ENCODE results near the gene DHRSX. TPM values are rescaled to one million over a fixed set of nuclear protein-coding genes. Genes with fewer than 3 reads are reported as not detected.

DHRSX gene
- total and polyA plus RNA-seq, 9 of the 15 experiments (the other 6 are each of a cell fraction or from before 2014, with no cell fraction given) = 0.59 to 11.0 (median 6.2) TPM

DNA sequence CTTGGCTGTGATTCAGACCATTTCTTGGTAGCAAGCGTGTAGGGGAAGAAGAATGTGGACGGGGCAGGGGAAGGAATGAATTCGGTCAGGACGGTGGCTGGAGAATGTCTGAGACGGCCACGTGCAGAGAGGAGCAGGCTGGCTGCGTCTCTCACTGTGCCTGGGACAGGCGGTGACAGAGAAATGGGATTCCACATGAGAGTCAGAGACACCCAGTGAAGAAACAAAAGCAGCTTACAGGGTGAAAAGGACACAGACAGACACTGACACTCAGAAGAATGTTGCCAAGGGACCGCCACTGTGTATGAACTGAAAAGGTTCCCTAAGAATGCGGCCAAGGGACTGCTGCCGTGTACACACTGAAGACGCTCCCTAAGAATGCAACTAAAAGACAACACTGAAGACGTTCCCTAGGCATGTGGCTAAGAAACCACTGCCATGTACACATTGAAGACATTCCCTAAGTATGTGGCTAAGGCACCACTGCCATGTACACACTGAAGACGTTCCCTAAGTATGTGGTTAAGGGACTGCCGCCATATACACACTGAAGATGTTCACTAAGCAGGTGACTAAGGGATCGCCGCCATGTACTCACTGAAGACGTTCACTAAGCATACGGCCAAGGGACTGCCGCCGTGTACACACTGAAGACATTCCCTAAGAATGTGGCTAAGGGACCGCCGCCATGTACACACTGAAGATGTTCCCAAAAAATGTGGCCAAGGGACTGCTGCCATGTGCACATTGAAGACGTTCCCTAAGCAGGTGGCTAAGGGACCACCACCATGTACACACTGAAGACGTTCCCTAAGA, 49.1 kb downstream of the DHRSX start (continued):
- no peak for TF ChIP-seq HDAC6 (IDR thresholded peaks at IDR 0.05; ENCODE audit: low read depth, low read length)
- no peak for TF ChIP-seq ZNF696 (CRISPR knock-in tag; conservative IDR thresholded peaks at IDR 0.05)
- no peak for TF ChIP-seq RBM22 (IDR thresholded peaks at IDR 0.05; ENCODE audit: low read depth, low read length, poor library complexity, severe bottlenecking)
- TF ChIP-seq ZNF583 (CRISPR knock-in tag; IDR thresholded peaks at IDR 0.05) = no peak
- TF ChIP-seq, protein P1, sequence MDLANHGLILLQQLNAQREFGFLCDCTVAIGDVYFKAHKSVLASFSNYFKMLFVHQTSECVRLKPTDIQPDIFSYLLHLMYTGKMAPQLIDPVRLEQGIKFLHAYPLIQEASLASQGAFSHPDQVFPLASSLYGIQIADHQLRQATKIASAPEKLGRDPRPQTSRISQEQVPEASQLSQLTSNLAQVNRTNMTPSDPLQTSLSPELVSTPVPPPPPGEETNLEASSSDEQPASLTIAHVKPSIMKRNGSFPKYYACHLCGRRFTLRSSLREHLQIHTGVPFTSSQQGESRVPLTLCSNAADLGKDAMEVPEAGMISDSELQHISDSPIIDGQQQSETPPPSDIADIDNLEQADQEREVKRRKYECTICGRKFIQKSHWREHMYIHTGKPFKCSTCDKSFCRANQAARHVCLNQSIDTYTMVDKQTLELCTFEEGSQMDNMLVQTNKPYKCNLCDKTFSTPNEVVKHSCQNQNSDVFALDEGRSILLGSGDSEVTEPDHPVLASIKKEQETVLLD (IDR thresholded peaks at IDR 0.05) = no peak
- TF ChIP-seq ZNF445 (CRISPR knock-in tag; IDR thresholded peaks at IDR 0.05; ENCODE audit: low read depth) = no peak
- no peak for TF ChIP-seq CC2D1A (IDR thresholded peaks at IDR 0.05)
- TF ChIP-seq, protein P2, sequence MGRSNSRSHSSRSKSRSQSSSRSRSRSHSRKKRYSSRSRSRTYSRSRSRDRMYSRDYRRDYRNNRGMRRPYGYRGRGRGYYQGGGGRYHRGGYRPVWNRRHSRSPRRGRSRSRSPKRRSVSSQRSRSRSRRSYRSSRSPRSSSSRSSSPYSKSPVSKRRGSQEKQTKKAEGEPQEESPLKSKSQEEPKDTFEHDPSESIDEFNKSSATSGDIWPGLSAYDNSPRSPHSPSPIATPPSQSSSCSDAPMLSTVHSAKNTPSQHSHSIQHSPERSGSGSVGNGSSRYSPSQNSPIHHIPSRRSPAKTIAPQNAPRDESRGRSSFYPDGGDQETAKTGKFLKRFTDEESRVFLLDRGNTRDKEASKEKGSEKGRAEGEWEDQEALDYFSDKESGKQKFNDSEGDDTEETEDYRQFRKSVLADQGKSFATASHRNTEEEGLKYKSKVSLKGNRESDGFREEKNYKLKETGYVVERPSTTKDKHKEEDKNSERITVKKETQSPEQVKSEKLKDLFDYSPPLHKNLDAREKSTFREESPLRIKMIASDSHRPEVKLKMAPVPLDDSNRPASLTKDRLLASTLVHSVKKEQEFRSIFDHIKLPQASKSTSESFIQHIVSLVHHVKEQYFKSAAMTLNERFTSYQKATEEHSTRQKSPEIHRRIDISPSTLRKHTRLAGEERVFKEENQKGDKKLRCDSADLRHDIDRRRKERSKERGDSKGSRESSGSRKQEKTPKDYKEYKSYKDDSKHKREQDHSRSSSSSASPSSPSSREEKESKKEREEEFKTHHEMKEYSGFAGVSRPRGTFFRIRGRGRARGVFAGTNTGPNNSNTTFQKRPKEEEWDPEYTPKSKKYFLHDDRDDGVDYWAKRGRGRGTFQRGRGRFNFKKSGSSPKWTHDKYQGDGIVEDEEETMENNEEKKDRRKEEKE (IDR thresholded peaks at IDR 0.05; ENCODE audit: borderline replicate concordance in 1 of 2, control insufficient read depth in 1 of 2, low read depth in 2 of 2, low read length in 1 of 2) = no peak
- no peak for TF ChIP-seq NR2C2 (CRISPR knock-in tag; IDR thresholded peaks at IDR 0.05)
- no peak for TF ChIP-seq NR2C2 (tag; IDR thresholded peaks at IDR 0.05)
- no peak for TF ChIP-seq SMAD1 (IDR thresholded peaks at IDR 0.05; ENCODE audit: low read depth, low read length, partially characterized antibody)
- TF ChIP-seq ZKSCAN3 (CRISPR knock-in tag; IDR thresholded peaks at IDR 0.05) = no peak
- TF ChIP-seq, protein P3, sequence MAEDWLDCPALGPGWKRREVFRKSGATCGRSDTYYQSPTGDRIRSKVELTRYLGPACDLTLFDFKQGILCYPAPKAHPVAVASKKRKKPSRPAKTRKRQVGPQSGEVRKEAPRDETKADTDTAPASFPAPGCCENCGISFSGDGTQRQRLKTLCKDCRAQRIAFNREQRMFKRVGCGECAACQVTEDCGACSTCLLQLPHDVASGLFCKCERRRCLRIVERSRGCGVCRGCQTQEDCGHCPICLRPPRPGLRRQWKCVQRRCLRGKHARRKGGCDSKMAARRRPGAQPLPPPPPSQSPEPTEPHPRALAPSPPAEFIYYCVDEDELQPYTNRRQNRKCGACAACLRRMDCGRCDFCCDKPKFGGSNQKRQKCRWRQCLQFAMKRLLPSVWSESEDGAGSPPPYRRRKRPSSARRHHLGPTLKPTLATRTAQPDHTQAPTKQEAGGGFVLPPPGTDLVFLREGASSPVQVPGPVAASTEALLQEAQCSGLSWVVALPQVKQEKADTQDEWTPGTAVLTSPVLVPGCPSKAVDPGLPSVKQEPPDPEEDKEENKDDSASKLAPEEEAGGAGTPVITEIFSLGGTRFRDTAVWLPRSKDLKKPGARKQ (CRISPR knock-in tag; IDR thresholded peaks at IDR 0.05) = no peak
- TF ChIP-seq C11orf30 (IDR thresholded peaks at IDR 0.05; ENCODE audit: low read depth) = no peak
- TF ChIP-seq RBBP5 (IDR thresholded peaks at IDR 0.05; ENCODE audit: borderline replicate concordance, insufficient read depth, low read length, poor library complexity, severe bottlenecking) = no peak
